ENCODE data around the gene GAA. TPM values are rescaled to one million over a fixed set of nuclear protein-coding genes. Genes with fewer than 3 reads are reported as not detected.

The GAA gene
- total RNA-seq, result 14.5 and 39.9 TPM in 2 replicates

GRCh38 chr17:80101011-80101945 lies at the start of gene GAA:
Gene GAA (plus strand): TSS chr17:80101581. CDS start chr17:80104587, 3,006 bp downstream.

GRCh38 chr17:80147035-80147822 lies 45.8 kb downstream of the GAA start, which contains the start of gene EIF4A3:
Gene EIF4A3 (minus strand): TSS chr17:80147128. CDS start chr17:80146961, 167 bp downstream.

Other genes starting within 250 kb of the GAA start
- 20.1 and 26.0 TPM in 2 replicates for gene TBC1D16, start 65.7 kb upstream of the GAA start, total RNA-seq
- 0.47 and 0.57 TPM in 2 replicates for gene CCDC40, start 64.9 kb upstream of the GAA start, total RNA-seq
- 64.0 and 100 TPM in 2 replicates for gene EIF4A3, start 45.5 kb downstream of the GAA start, total RNA-seq
- 0.62 TPM in 1 of 2 replicates, not detected in the other for gene CARD14, start 68.4 kb downstream of the GAA start, total RNA-seq
- gene SGSH, start 118.8 kb downstream of the GAA start, total RNA-seq, result 6.1 and 9.0 TPM in 2 replicates
- gene SLC26A11, start 118.8 kb downstream of the GAA start, total RNA-seq, result 1.5 and 1.6 TPM in 2 replicates
- 25.2 and 39.0 TPM in 2 replicates for gene RNF213, start 159.3 kb downstream of the GAA start, total RNA-seq